IMR-90 (cell line): Measurements from ENCODE around the gene SERPINB8. TPM values are rescaled to one million over a fixed set of nuclear protein-coding genes. Genes with fewer than 3 reads are reported as not detected.

Experiments
- ATAC-seq: fragments of 200-7000 bp; cut with Tn5 transposase; 2 replicates; pipeline ENCODE4 v1.9.1; 2020; ENCODE audit warnings: low read depth, mild to moderate bottlenecking, moderate library complexity
- BruUV-seq: library from RNA; stranded (reverse); fragments of 400-500 nt; replicated peaks from 2 replicates; lab custom pipeline; 2021; lab: Mats Ljungman, UMichigan
- CTCF ChIA-PET: fragments of 300-600 bp; formaldehyde crosslinking; extraction: SDS; loops from one replicate; lab custom pipeline; 2021; ENCODE audit warnings: antibody characterized with exemption; lab: Yijun Ruan, JAX
- POLR2A ChIA-PET: fragments of 300-600 bp; sonication (Branson Sonifier 250); formaldehyde crosslinking; loops from one replicate; lab custom pipeline; 2022; ENCODE audit warnings: antibody characterized with exemption; ENCODE audit not compliant: unreplicated experiment; lab: Charles Lee
- DNase-seq: peaks from one replicate; pipeline ENCODE4 v3.0.0; 2013
- H2AFZ ChIP-seq: replicated peaks from 2 replicates; pipeline ENCODE3; 2013; ENCODE audit warnings: low read length, mild to moderate bottlenecking; ENCODE audit not compliant: poor library complexity
- H2AK5ac ChIP-seq: 2 replicates; pipeline ENCODE4 v1.6.1; 2013; ENCODE audit warnings: low read depth, low read length, inconsistent platforms
- H2AK9ac ChIP-seq: replicated peaks from 2 replicates; pipeline ENCODE3; 2013; ENCODE audit warnings: mild to moderate bottlenecking, low read depth, low read length, moderate library complexity; ENCODE audit not compliant: poor library complexity
- H2BK120ac ChIP-seq: 2 replicates; pipeline ENCODE4 v1.6.1; 2013; ENCODE audit warnings: low read depth, low read length, inconsistent platforms
- H2BK15ac ChIP-seq: 3 replicates; pipeline ENCODE4 v1.6.1; 2013; ENCODE audit warnings: low read depth, low read length, inconsistent platforms
- H2BK20ac ChIP-seq: 2 replicates; pipeline ENCODE4 v1.6.1; 2013; ENCODE audit warnings: low read depth, mild to moderate bottlenecking, inconsistent platforms, low read length, moderate library complexity
- H2BK5ac ChIP-seq: 2 replicates; pipeline ENCODE4 v1.6.1; 2013; ENCODE audit warnings: mild to moderate bottlenecking, low read depth, low read length, inconsistent platforms; ENCODE audit not compliant: poor library complexity, severe bottlenecking
- H3K14ac ChIP-seq: replicated peaks from 2 replicates; pipeline ENCODE4 v1.6.1; 2013; ENCODE audit warnings: low read depth, low read length, inconsistent platforms
- H3K18ac ChIP-seq: 2 replicates; pipeline ENCODE4 v1.6.1; 2013; ENCODE audit warnings: low read depth, low read length, control low read depth
- H3K23ac ChIP-seq: 2 replicates; pipeline ENCODE4 v1.6.1; 2013; ENCODE audit warnings: low read depth, low read length, inconsistent platforms
- H3K27ac ChIP-seq: 2 replicates; pipeline ENCODE4 v1.5.1; 2013; ENCODE audit warnings: mild to moderate bottlenecking, control low read depth, low read length; ENCODE audit not compliant: insufficient read depth
- H3K27me3 ChIP-seq: 2 replicates; pipeline ENCODE4 v1.6.1; 2013; ENCODE audit warnings: low read length; ENCODE audit not compliant: control insufficient read depth, insufficient read depth
- H3K36me3 ChIP-seq: 2 replicates; pipeline ENCODE4 v1.6.1; 2013; ENCODE audit warnings: low read length, mixed read lengths; ENCODE audit not compliant: control insufficient read depth, insufficient read depth
- H3K4ac ChIP-seq: 2 replicates; pipeline ENCODE4 v1.6.1; 2013; ENCODE audit warnings: low read depth, low read length, inconsistent platforms
- H3K4me1 ChIP-seq: 2 replicates; pipeline ENCODE4 v1.6.1; 2013; ENCODE audit warnings: low read length, mixed read lengths; ENCODE audit not compliant: control insufficient read depth, insufficient read depth
- H3K4me2 ChIP-seq: 2 replicates; pipeline ENCODE4 v1.6.1; 2013; ENCODE audit warnings: low read depth, mild to moderate bottlenecking, control low read depth, low read length, moderate library complexity
- H3K4me3 ChIP-seq: 2 replicates; pipeline ENCODE4 v1.5.1; 2013; ENCODE audit warnings: low read depth, mild to moderate bottlenecking, control low read depth, low read length, moderate library complexity; ENCODE audit not compliant: insufficient read depth
- H3K56ac ChIP-seq: 2 replicates; pipeline ENCODE4 v1.6.1; 2013; ENCODE audit warnings: low read length, inconsistent platforms; ENCODE audit not compliant: insufficient read depth; ENCODE audit errors: extremely low read depth
- H3K79me1 ChIP-seq, 2 experiments: 2 replicates each; pipeline ENCODE4 v1.6.1; 2013; ENCODE audit warnings: low read length in 2 of 2, inconsistent platforms in 1 of 2, low read depth in 1 of 2
- H3K9ac ChIP-seq: 2 replicates; pipeline ENCODE4 v1.6.1; 2013; ENCODE audit warnings: low read depth, low read length, control low read depth
- H3K9me1 ChIP-seq: 2 replicates; pipeline ENCODE4 v1.6.1; 2013; ENCODE audit warnings: low read length, inconsistent platforms; ENCODE audit not compliant: insufficient read depth
- H3K9me3 ChIP-seq: 2 replicates; pipeline ENCODE4 v1.6.1; 2013; ENCODE audit warnings: low read length; ENCODE audit not compliant: control insufficient read depth, insufficient read depth
- H4K20me1 ChIP-seq: 2 replicates; pipeline ENCODE4 v1.6.1; 2013; ENCODE audit warnings: low read length, inconsistent platforms; ENCODE audit not compliant: insufficient read depth
- H4K5ac ChIP-seq: 2 replicates; pipeline ENCODE4 v1.6.1; 2013; ENCODE audit warnings: mild to moderate bottlenecking, low read depth, low read length, control low read depth
- H4K8ac ChIP-seq, 2 experiments: 2 replicates each; pipeline ENCODE4 v1.6.1; 2013; ENCODE audit warnings: low read depth in 2 of 2, low read length in 2 of 2, control low read depth in 1 of 2, inconsistent platforms in 1 of 2
- H4K91ac ChIP-seq: 2 replicates; pipeline ENCODE4 v1.6.1; 2013; ENCODE audit warnings: low read depth, low read length, inconsistent platforms; ENCODE audit not compliant: insufficient read depth
- BHLHE40 ChIP-seq: fragments of 150-350 bp; IDR thresholded peaks from 2 replicates; pipeline ENCODE4 v1.6.1; 2016; ENCODE audit warnings: mild to moderate bottlenecking, low read depth, low read length
- CHD1 ChIP-seq: IDR thresholded peaks from 2 replicates; pipeline ENCODE4 v1.6.1; 2012; ENCODE audit warnings: low read depth, low read length, improper control_type of control experiment
- FOS ChIP-seq: fragments of 150-350 bp; IDR thresholded peaks from 2 replicates; pipeline ENCODE4 v1.6.1; 2016; ENCODE audit warnings: low read depth, low read length
- MAFK ChIP-seq: IDR thresholded peaks from 2 replicates; pipeline ENCODE4 v1.6.1; 2012; ENCODE audit warnings: low read depth, low read length, improper control_type of control experiment
- MXI1 ChIP-seq: IDR thresholded peaks from 2 replicates; pipeline ENCODE4 v1.6.1; 2012; ENCODE audit warnings: low read depth, mild to moderate bottlenecking, low read length, moderate library complexity, borderline replicate concordance
- NFE2L2 ChIP-seq: fragments of 150-350 bp; IDR thresholded peaks from 2 replicates; pipeline ENCODE4 v1.6.1; 2016; ENCODE audit warnings: low read depth, mild to moderate bottlenecking, low read length
- RCOR1 ChIP-seq: IDR thresholded peaks from 2 replicates; pipeline ENCODE4 v1.6.1; 2012; ENCODE audit warnings: mild to moderate bottlenecking, low read length, improper control_type of control experiment; ENCODE audit not compliant: insufficient replicate concordance
- WGBS, 2 experiments: methylation state at CpG; one replicate each; pipeline versions ENCODE4 v1.1.5 to v1.1.7; 2013; ENCODE audit warnings: missing lambda C conversion rate in 2 of 2; ENCODE audit not compliant: insufficient read length in 1 of 2; ENCODE audit errors: extremely low coverage in 2 of 2; 5-methylcytosine and 5-hydroxymethylcytosine counted together
- dilution Hi-C: fragments of 300-500 bp; cut with HindIII; formaldehyde crosslinking; loops from one replicate; pipeline ENCODE4 v1.14.3; 2018; ENCODE audit warnings: low sequenced_read_pairs; ENCODE audit not compliant: unreplicated experiment
- in situ Hi-C: fragments of 300-500 bp; cut with MboI; formaldehyde crosslinking; loops from 3 replicates; pipeline ENCODE4 v1.14.3; 2019; ENCODE audit warnings: low sequenced_read_pairs, inconsistent platforms, mixed read lengths
- intact Hi-C: fragments of 100-400 bp; cut with micrococcal nuclease; formaldehyde crosslinking; loops from 2 replicates; pipeline ENCODE4 v1.10.0; 2022
- polyA plus RNA-seq, 3 experiments: library from polyadenylated mRNA; depleted of rRNA; stranded (reverse); fragments of >200 nt; gene quantifications; 2 replicates each; pipeline ENCODE4 v1.2.3, GENCODE V29; 2012; ENCODE audit warnings: low replicate concordance in 1 of 3
- total RNA-seq: library from RNA; depleted of rRNA; stranded (reverse); fragments of >200 nt; gene quantifications from 2 replicates; pipeline ENCODE4 v1.2.3, GENCODE V29; 2012
- TF ChIP-seq, protein P1 (sequence below): fragments of 150-350 bp; IDR thresholded peaks from 2 replicates; pipeline ENCODE4 v1.6.1; 2017; ENCODE audit warnings: mild to moderate bottlenecking, antibody characterized with exemption, low read length, low read depth

The SERPINB8 gene
- total and polyA plus RNA-seq, 2 of the 4 experiments (the other 2 are of a cell fraction), result 14.3 to 16.7 TPM

DNA sequence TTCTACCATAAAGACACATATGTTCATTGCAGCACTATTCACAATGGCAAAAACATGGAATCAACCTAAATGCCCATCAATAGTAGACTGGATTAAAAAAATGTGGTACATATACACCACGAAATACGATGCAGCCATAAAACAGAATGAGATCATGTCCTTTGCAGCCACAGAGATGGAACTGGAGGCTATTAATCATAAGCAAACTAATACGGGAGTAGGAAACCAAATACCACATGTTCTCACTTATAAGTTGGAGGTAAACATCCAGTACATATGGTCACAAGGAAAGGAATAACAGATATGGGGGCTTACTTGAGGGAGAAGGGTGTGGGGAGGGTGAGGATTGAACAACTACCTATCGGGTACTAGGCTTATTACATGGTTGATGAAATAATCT, 13.1 kb upstream of the SERPINB8 start:
- H3K4me2 ChIP-seq, result no peak overlapping the region
- no CpG with 5 or more reads among the region's 4 CpGs for WGBS, 2 experiments
- in situ Hi-C loops, result no loop called here

More for the DNA sequence above, 13.1 kb upstream of the SERPINB8 start:
- Histone ChIP-seq H2AFZ (no peak overlapping the region), H3K56ac (no peak overlapping the region), H3K9me1 (no peaks in the 10 kb centered on the region), H4K91ac (no peak overlapping the region), H2BK5ac (no peak overlapping the region), H3K14ac (no peak overlapping the region), H3K4me1 (no peaks in the 10 kb centered on the region), H3K9me3 (no peaks in the 10 kb centered on the region), H2BK120ac (no peak overlapping the region), H2BK15ac (no peak overlapping the region), H3K79me1 (no peaks in the 10 kb centered on the region), H4K20me1 (no peaks in the 10 kb centered on the region), H3K4me3 (no peak overlapping the region), H3K27ac (no peak overlapping the region), H4K8ac (no peak overlapping the region), H4K5ac (no peak overlapping the region), H2AK9ac (no peak overlapping the region), H3K23ac (no peak overlapping the region), H3K18ac (no peak overlapping the region), H3K27me3 (peaks cover 28% of the 10 kb centered on the region), H3K9ac (no peak overlapping the region), H2BK20ac (no peak overlapping the region), H3K4ac (no peak overlapping the region), H2AK5ac (no peak overlapping the region), H3K36me3 (no peaks in the 10 kb centered on the region)
- ChIA-PET CTCF (no interaction called here), POLR2A (no interaction called here)
- dilution Hi-C loops, result no loop called here
- ATAC-seq (no peak), DNase-seq (no peak)
- no peak for TF ChIP-seq NFE2L2
- TF ChIP-seq CHD1, result no peak
- no peak for TF ChIP-seq MAFK
- TF ChIP-seq FOS, result no peak
- no peak for TF ChIP-seq RCOR1
- no peak for TF ChIP-seq BHLHE40
- TF ChIP-seq MXI1, result no peak
- TF ChIP-seq, protein P1, sequence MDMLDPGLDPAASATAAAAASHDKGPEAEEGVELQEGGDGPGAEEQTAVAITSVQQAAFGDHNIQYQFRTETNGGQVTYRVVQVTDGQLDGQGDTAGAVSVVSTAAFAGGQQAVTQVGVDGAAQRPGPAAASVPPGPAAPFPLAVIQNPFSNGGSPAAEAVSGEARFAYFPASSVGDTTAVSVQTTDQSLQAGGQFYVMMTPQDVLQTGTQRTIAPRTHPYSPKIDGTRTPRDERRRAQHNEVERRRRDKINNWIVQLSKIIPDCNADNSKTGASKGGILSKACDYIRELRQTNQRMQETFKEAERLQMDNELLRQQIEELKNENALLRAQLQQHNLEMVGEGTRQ, result no peak
- BruUV-seq, result no TSS peak
- intact Hi-C loops, result no loop called here
